Endothelial cell of umbilical vein (primary cell): ENCODE results near the gene GPBAR1.

Experiments used
- CTCF ChIP-seq, 2 donors: IDR thresholded peaks; 1 replicate in 1 of 2; 2 replicates in 1 of 2; pipeline ENCODE4 v1.5.1; 2011; ENCODE audit warnings: low read length in 2 of 2, mild to moderate bottlenecking in 2 of 2, moderate library complexity in 2 of 2, control low read depth in 1 of 2, inconsistent platforms in 1 of 2, low read depth in 1 of 2; ENCODE audit not compliant: insufficient read depth in 1 of 2; ENCODE audit errors: extremely low read depth in 1 of 2
- EZH2 ChIP-seq: IDR thresholded peaks from 2 replicates; pipeline ENCODE4 v1.6.1; 2012; ENCODE audit warnings: borderline replicate concordance, low read depth, mild to moderate bottlenecking, moderate library complexity, low read length, inconsistent platforms; ENCODE audit not compliant: severe bottlenecking
- GATA2 ChIP-seq: IDR thresholded peaks from 2 replicates; pipeline ENCODE4 v1.7.0; 2011; ENCODE audit warnings: low read depth, mild to moderate bottlenecking, moderate library complexity, mixed read lengths, low read length; ENCODE audit not compliant: insufficient read length, insufficient read depth
- JUN ChIP-seq: IDR thresholded peaks from 2 replicates; pipeline ENCODE4 v1.6.1; 2011; ENCODE audit warnings: borderline replicate concordance, low read depth; ENCODE audit not compliant: insufficient read length, insufficient read depth
- MAX ChIP-seq: IDR thresholded peaks from 2 replicates; pipeline ENCODE4 v1.6.1; 2011; ENCODE audit not compliant: insufficient read depth, insufficient read length
- MYC ChIP-seq: IDR thresholded peaks from one replicate; pipeline ENCODE4 v1.6.1; 2011; ENCODE audit warnings: mild to moderate bottlenecking, low read depth, low read length
- POLR2A ChIP-seq: IDR thresholded peaks from 2 replicates; pipeline ENCODE4 v1.6.1; 2012; ENCODE audit warnings: low read depth, mild to moderate bottlenecking, control low read depth, low read length
- POLR2AphosphoS5 ChIP-seq: IDR thresholded peaks from 2 replicates; pipeline ENCODE4 v1.6.1; 2012; ENCODE audit warnings: low read depth, mild to moderate bottlenecking, control low read depth, low read length, moderate library complexity; ENCODE audit not compliant: insufficient read depth

- TF ChIP-seq CTCF (IDR thresholded peaks at IDR 0.05; ENCODE audit: extremely low read depth in 1 of 2, insufficient read depth in 1 of 2, low read depth in 1 of 2, low read length in 2 of 2) (no peak), JUN (peak; percentile 32), POLR2AphosphoS5 (peak; percentile 59), POLR2A (peak; percentile 16), MAX (no peak), EZH2 (no peak), GATA2 (peak; percentile 25), MYC (no peak)
These were observed 26.0 kb downstream of the GPBAR1 start for GRCh38 chr2:218286570-218287459.
